Stimulated activated naive CD8-positive, alpha-beta T cell treated with anti-CD3 and anti-CD28 coated beads, Interleukin-15, Interleukin-2, amounts not matched to agents 100 ng/mL and 50 ng/mL, for 24 hours (primary cell): Measurements from ENCODE around the gene ZMYND11.

Experiments used
- H3K27ac Mint-ChIP-seq: one replicate; pipeline ENCODE4 v1.8.0; 2021; ENCODE audit warnings: mild to moderate bottlenecking, mixed read lengths
- H3K27me3 Mint-ChIP-seq: one replicate; pipeline ENCODE4 v1.8.0; 2021; ENCODE audit warnings: mixed read lengths
- H3K36me3 Mint-ChIP-seq: one replicate; pipeline ENCODE4 v1.8.0; 2021; ENCODE audit warnings: low read depth, mixed read lengths
- H3K4me1 Mint-ChIP-seq: one replicate; pipeline ENCODE4 v1.8.0; 2021; ENCODE audit warnings: low read depth, mixed read lengths
- H3K4me3 Mint-ChIP-seq: one replicate; pipeline ENCODE4 v1.8.0; 2021; ENCODE audit warnings: mild to moderate bottlenecking, mixed read lengths
- H3K9me3 Mint-ChIP-seq: one replicate; pipeline ENCODE4 v1.8.0; 2021; ENCODE audit warnings: mixed read lengths

The ZMYND11 gene

DNA sequence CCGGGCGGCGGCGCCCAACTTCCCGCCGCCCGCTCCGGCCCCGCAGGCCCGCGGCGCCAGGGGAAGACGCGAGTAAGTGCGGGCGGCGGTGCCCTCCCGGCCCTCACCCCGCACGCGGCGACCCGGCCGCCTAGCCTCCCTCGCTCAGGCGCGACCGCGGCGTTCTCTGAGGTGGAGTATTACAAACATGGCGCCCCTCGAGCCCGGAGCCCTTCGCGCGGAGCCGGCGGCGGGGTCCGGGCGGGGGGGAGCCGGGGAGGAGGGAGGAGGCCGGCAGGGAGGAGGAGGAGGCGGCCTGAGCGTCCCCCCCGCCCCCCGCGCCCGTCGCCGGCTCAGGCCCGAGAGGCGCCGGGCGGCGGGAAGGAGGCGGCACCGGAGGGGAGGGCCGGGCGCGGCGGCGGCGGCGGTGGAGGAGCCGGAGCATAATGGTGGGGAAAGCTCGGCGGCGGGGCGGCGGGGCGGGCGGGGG, at the start of gene ZMYND11:
Gene ZMYND11, plus strand, starts transcription at position 324 of the 469 bp plus-strand sequence. CDS start 44,558 bp downstream, outside the sequence.
- Mint-ChIP-seq H3K27ac (peak within 1 kb of the TSS; percentile 94), H3K36me3 (no peaks in the 10 kb centered on the region), H3K4me1 (peaks cover 43% of the 10 kb centered on the region), H3K9me3 (no peaks in the 10 kb centered on the region), H3K4me3 (peak within 1 kb of the TSS; percentile 91), H3K27me3 (no peaks in the 10 kb centered on the region)

DNA sequence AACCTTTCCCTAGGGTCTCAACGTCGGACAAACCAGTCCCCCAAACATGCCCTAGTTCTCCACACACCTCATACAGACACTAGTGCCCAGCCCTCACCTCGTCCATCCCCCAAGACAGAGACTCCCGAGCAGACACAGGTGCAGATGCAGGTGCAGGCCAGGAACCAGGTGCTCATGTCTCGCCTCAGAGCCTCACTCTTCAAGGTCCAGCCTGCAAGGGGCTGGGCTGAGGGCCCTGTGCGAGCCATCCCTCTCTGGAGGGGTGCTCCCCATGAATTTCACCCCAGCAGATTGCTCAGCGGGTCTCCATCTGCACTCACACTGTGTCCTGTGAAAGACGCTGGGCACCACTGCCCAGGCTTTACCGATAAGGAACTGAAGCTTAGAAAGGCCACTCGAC, 49.2 kb upstream of the ZMYND11 start:
- H3K4me3 Mint-ChIP-seq, result no peak overlapping the region
- no peaks in the 10 kb centered on the region for H3K36me3 Mint-ChIP-seq
- H3K27ac Mint-ChIP-seq, result no peak overlapping the region
- H3K9me3 Mint-ChIP-seq, result no peaks in the 10 kb centered on the region
- H3K4me1 Mint-ChIP-seq, result peaks cover 9% of the 10 kb centered on the region
- no peaks in the 10 kb centered on the region for H3K27me3 Mint-ChIP-seq

DNA sequence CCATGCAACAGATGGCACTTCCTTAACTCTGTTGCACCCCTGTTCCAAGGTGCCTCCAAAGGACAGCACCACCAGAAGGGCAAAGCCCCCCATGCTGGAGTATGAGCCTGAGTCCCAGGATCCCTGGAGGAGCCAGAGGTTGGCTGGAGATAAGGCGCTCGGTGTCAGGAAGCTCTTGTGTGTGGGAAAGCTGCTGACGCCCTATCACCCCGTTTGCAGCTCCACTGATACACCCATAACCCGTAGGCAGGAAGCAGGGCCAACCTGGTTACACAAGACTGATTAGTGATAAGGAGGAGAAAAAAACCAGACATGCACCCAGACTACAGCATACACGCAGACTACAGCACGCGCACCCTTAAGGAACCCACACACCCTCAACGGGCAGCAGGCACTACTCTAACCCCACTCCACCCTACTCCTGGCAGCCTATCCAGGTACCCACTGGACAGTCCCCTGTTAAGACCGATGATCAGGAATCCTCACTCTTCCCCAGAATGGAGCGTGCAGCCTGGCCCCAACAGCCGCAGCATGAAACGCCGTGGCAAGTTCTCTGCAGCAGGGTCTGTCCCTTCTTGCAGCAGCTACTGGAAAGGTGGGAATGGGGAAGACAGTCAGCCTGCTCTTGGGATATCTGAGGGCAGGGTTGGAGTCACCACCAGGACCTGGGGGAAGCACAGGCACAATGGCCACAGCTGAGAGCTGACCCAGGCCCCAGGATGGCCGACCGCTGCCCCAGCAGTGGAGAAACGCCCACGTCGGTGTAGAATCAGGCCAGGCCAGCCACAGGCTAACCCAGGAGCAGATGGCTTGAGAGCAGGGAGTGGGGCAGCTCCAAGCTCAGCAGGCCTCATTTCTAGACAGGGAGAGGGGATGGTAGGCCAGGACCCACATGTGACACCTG, 47.8 kb upstream of the ZMYND11 start:
- Mint-ChIP-seq H3K27me3 (no peaks in the 10 kb centered on the region), H3K27ac (no peak overlapping the region), H3K36me3 (no peaks in the 10 kb centered on the region), H3K4me3 (no peak overlapping the region), H3K9me3 (no peaks in the 10 kb centered on the region), H3K4me1 (peaks cover 9% of the 10 kb centered on the region)

DNA sequence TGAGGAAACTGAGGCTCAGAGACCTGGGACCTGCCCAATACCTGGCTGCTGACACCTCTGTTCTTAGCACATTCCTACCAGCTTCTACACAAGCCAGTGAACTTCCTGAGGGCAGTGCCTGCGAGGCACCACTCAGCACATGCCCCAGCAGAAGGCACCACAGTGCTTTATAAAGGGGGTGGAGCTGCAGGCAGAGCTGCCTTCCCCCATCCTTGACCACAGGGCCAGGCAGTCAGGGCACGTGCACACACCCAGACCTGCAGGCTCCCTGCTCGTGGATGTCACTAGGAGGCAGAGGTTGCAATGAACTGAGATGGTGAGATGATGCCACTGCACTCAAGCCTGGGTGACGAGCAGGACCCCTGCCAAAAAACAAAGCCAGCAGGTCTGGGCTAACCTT, 47.0 kb upstream of the ZMYND11 start:
- H3K4me3 Mint-ChIP-seq, result no peak overlapping the region
- no peaks in the 10 kb centered on the region for H3K9me3 Mint-ChIP-seq
- H3K4me1 Mint-ChIP-seq, result peaks cover 9% of the 10 kb centered on the region
- no peaks in the 10 kb centered on the region for H3K36me3 Mint-ChIP-seq
- no peak overlapping the region for H3K27ac Mint-ChIP-seq
- no peaks in the 10 kb centered on the region for H3K27me3 Mint-ChIP-seq

DNA sequence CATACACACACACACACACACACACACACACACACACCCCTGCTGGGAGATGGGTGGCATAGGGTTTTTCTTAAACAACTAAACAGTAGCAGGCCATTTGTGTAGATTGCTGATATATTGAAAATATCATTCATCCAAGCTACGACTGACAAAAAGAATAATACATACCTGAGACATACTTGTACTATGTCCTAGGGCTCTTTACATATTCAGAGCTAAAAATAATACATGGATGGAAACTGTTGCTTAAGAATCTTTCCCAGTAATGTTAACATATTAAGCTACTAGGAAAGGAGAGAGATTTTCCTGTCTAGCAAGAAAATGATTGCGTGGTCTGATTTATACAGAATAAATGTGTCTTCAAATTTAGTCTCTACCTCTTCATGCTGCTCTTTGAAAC, 46.0 kb upstream of the ZMYND11 start:
- no peaks in the 10 kb centered on the region for H3K36me3 Mint-ChIP-seq
- no peaks in the 10 kb centered on the region for H3K27me3 Mint-ChIP-seq
- no peak overlapping the region for H3K4me3 Mint-ChIP-seq
- H3K27ac Mint-ChIP-seq, result no peak overlapping the region
- peaks cover 9% of the 10 kb centered on the region for H3K4me1 Mint-ChIP-seq
- no peaks in the 10 kb centered on the region for H3K9me3 Mint-ChIP-seq

DNA sequence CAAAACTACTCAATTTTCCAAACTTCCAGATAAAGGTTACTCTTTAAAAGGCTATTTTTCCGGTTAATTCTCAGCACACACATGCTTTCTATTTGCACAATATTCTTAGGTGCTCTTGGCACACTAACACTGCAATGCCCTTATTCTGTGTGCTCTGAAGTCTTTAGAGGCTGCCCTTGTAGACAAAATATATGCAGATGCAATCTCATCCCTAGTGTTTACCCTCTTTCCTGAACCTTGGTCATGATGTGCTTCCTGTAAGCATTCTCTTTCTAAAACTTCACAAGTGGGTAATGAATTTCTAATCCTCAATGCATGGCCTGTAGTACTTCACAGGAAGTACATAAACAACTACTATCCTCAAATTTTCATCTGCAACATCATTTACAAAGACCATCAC, 45.1 kb upstream of the ZMYND11 start:
- H3K4me1 Mint-ChIP-seq, result peaks cover 9% of the 10 kb centered on the region
- no peak overlapping the region for H3K4me3 Mint-ChIP-seq
- no peaks in the 10 kb centered on the region for H3K36me3 Mint-ChIP-seq
- H3K27me3 Mint-ChIP-seq, result no peaks in the 10 kb centered on the region
- H3K27ac Mint-ChIP-seq, result no peak overlapping the region
- peaks cover 8% of the 10 kb centered on the region for H3K9me3 Mint-ChIP-seq

DNA sequence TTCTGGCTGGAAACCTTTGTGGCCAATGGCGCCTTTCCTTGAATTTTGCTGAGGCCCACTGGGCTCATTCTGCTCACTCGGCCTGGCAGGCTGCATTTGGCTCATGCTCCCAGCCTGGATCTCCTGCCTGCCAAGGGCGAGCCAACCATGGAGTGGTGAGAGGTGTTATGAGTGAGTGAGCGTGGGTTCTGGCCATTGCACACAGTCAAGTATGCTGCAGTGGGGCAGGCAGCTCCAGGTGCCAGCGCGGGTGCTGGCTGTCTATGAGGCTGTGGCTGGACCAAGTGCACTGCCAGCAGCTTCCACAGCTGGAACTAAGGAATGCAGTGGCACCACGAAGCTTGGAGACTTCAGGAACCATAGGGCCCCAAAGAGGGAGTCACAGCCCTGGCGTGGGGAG, 43.9 kb upstream of the ZMYND11 start:
- peaks cover 9% of the 10 kb centered on the region for H3K4me1 Mint-ChIP-seq
- no peak overlapping the region for H3K27ac Mint-ChIP-seq
- H3K36me3 Mint-ChIP-seq, result peaks cover 5% of the 10 kb centered on the region
- peaks cover 14% of the 10 kb centered on the region for H3K9me3 Mint-ChIP-seq
- no peak overlapping the region for H3K4me3 Mint-ChIP-seq
- no peaks in the 10 kb centered on the region for H3K27me3 Mint-ChIP-seq

DNA sequence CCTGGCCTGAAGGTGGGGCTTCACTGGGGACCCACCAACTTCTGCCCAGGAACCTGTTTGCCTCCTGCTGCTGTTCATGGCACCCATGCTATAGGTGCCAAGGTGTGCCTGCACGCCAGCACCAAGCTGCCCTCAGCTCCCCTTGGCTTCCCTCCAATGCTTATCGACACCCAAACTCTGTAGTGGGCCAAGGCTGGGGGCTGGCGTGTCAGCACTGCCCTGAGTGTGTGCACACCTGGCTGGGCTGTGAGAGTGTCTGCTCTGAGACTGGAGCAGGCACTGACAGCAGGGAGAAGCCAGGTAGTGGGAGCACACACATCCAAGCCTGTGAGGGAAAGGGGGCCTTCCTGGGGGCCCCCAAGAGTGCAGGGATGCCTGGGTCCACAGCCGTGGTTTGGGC, 43.1 kb upstream of the ZMYND11 start:
- no peaks in the 10 kb centered on the region for H3K27me3 Mint-ChIP-seq
- no peak overlapping the region for H3K27ac Mint-ChIP-seq
- H3K36me3 Mint-ChIP-seq, result peaks cover 5% of the 10 kb centered on the region
- peaks cover 7% of the 10 kb centered on the region for H3K4me1 Mint-ChIP-seq
- H3K4me3 Mint-ChIP-seq, result no peak overlapping the region
- peaks cover 19% of the 10 kb centered on the region for H3K9me3 Mint-ChIP-seq

DNA sequence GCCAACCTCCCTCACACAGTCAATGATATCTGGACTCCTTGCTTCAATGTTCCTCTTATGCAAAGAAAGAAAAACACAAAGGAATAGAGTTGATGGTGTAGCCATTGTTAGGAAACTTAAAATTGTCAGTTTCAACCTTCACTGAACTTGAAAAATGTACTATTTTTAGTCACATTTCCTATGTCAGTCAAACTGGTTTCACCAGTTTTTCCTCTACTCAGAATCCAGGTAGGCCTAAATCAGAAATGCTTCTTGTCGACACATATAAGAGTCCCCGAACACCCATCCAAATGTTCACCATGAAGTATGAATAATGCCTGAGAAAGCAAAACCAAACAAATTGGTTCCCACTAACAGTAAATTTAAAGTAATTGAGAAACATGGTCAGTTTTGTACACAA, 42.4 kb upstream of the ZMYND11 start:
- peaks cover 5% of the 10 kb centered on the region for H3K36me3 Mint-ChIP-seq
- H3K27ac Mint-ChIP-seq, result no peak overlapping the region
- peaks cover 22% of the 10 kb centered on the region for H3K9me3 Mint-ChIP-seq
- H3K27me3 Mint-ChIP-seq, result no peaks in the 10 kb centered on the region
- no peaks in the 10 kb centered on the region for H3K4me1 Mint-ChIP-seq
- H3K4me3 Mint-ChIP-seq, result no peak overlapping the region

DNA sequence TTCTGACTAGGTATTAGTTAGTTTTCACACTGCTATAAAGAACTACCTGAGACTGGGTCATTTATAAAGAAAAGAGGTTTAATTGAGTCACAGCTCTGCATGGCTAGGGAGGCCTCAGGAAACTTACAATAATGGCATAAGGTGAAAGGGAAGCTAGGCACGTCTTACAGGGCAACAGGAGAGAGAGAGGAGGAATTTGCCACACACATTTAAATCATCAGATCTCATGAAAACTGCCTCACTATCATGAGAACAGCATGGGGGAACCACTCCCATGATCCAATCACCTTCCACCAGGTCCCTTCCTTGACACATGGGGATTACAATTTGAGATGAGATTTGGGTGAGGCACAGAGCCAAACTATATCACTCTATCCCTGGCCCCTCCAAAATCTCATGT, 40.6 kb upstream of the ZMYND11 start:
- no peak overlapping the region for H3K27ac Mint-ChIP-seq
- no peaks in the 10 kb centered on the region for H3K4me1 Mint-ChIP-seq
- H3K27me3 Mint-ChIP-seq, result peaks cover 3% of the 10 kb centered on the region
- peaks cover 5% of the 10 kb centered on the region for H3K36me3 Mint-ChIP-seq
- no peak overlapping the region for H3K4me3 Mint-ChIP-seq
- H3K9me3 Mint-ChIP-seq, result peaks cover 25% of the 10 kb centered on the region

DNA sequence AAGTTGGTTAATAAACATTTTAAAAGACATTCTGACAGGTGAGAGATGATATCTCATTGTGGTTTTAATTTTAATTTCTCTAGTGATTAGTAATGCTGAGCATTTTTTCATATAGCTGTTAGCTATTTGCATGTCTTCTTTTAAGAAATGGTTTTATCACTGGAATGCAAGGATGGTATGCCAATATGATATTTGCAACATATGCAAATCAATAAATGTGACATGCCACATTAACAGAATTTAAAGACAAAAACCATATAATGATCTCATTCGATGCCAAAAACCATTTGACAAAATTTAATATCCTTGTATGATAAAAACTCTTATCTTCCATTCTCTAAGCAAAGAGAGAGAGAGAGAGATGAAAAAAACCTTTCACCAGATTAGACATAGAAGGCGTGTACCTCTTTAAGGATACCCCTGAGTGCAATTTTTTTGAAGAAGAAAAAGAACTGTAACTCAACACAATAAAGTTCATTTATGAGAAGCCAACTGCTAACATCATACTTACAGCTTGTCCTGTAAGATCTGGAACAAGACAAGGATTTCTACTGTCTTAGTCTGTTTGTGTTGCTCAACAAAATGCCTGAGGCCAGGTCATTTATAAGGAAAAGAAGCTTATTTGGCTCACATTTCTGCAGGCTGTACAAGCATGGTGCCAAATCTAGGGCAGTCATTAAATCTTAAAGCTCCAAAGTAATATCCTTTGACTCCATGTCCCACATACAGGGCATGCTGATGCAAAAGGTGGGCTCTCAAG, 39.7 kb upstream of the ZMYND11 start:
- peaks cover 3% of the 10 kb centered on the region for H3K27me3 Mint-ChIP-seq
- H3K4me3 Mint-ChIP-seq, result no peak overlapping the region
- H3K36me3 Mint-ChIP-seq, result peaks cover 5% of the 10 kb centered on the region
- H3K9me3 Mint-ChIP-seq, result peaks cover 25% of the 10 kb centered on the region
- no peaks in the 10 kb centered on the region for H3K4me1 Mint-ChIP-seq
- H3K27ac Mint-ChIP-seq, result no peak overlapping the region

DNA sequence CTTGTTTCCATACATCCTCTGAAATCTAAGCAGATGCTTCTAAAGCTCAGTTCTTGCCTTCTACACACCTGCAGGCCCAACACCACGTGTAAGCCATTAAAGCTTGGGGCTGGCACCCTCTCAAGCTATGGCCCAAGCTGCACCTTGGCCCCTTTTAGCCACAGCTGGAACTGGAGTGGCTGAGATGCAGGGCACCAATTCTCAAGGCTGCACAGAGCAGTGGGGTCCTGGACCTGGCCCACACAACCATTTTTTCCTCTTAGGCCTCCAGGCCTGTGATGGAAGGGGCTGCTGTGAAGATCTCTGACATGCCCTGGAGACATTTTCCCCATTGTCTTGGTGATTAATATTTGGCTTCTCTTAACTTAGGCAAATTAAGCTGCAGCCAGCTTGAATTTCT, 38.8 kb upstream of the ZMYND11 start:
- Mint-ChIP-seq H3K27ac (no peak overlapping the region), H3K9me3 (peaks cover 25% of the 10 kb centered on the region), H3K27me3 (peaks cover 3% of the 10 kb centered on the region), H3K4me3 (no peak overlapping the region), H3K4me1 (no peaks in the 10 kb centered on the region), H3K36me3 (peaks cover 5% of the 10 kb centered on the region)

DNA sequence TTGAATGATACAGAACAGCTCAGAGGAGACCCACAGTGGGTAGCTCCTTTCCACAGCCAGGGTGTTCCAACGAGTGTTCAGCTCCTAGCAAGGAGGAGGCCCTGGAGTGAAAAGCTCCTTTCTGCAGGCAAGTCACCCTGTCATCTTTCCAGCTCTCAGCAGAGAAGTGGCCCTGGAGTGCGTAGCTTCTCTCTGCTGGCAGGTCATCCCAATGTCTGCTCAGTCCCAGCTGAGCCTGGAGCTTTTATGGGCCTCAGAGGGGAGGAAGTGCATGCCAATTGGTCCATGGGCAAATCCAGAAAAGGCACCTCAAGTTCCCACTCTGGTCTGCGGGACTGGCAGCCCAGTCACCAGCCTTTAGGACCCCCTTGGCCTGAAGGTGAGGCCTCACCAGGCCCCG, 30.8 kb upstream of the ZMYND11 start:
- Mint-ChIP-seq H3K36me3 (no peaks in the 10 kb centered on the region), H3K4me3 (no peak overlapping the region), H3K27me3 (no peaks in the 10 kb centered on the region), H3K9me3 (no peaks in the 10 kb centered on the region), H3K27ac (no peak overlapping the region), H3K4me1 (peaks cover 9% of the 10 kb centered on the region)

DNA sequence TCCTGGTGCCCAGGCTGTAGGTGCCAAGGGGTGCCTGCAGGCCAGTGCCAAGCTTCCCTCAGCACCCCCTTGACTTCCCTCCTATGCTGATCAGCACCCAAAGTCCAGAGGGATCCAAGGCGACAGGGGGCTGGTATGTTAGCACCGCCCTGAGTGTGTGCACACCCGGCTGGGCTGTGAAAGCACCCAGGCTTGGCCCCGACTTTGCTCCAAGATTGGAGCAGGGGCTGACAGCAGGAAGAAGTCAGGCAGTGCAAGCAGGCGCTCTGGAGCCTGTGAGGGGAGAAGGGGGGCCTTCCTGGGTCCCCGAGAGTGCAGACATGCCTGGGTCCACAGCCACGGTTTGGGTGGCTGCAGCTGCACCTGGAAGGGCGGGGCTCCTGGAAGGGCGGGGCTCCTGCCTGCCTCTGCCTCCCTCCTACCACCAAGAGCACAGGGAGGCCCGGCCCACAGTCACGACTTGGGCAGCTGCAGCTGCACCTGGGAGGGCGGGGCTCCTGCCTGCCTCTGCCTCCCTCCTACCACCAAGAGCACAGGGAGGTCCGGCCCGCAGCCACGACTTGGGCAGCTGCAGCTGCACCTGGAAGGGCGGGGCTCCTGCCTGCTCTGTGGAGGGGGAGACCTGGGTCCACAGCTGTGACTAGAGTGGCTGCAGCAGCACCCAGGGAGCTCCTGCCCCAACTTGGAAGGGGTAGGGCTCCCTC, 30.2 kb upstream of the ZMYND11 start:
- H3K4me3 Mint-ChIP-seq, result no peak overlapping the region
- H3K27ac Mint-ChIP-seq, result no peak overlapping the region
- H3K36me3 Mint-ChIP-seq, result no peaks in the 10 kb centered on the region
- H3K27me3 Mint-ChIP-seq, result no peaks in the 10 kb centered on the region
- no peaks in the 10 kb centered on the region for H3K9me3 Mint-ChIP-seq
- H3K4me1 Mint-ChIP-seq, result peaks cover 9% of the 10 kb centered on the region

DNA sequence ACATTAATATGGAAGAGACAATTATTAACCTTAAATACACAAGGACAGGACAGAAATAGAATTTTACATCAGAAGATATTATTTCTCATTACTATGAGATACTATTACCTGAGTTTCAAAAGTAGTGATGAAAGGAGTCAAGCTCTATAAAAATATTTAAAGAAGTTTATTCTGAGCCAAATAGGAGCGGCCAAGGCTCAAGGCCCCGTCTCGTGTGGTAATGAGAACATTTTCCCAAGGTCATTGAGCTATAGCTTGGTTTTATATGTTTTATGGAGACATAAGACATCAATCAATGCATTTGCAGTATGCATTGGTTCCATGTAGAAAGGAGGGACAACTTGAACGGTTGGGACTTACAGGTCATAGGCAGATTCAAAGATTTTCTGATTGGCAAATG, 29.4 kb upstream of the ZMYND11 start:
- Mint-ChIP-seq H3K27me3 (peaks cover 2% of the 10 kb centered on the region), H3K4me3 (no peak overlapping the region), H3K4me1 (peaks cover 9% of the 10 kb centered on the region)

More for the DNA sequence above, 29.4 kb upstream of the ZMYND11 start:
- H3K36me3 Mint-ChIP-seq, result no peaks in the 10 kb centered on the region
- H3K27ac Mint-ChIP-seq, result no peak overlapping the region
- no peaks in the 10 kb centered on the region for H3K9me3 Mint-ChIP-seq
